ENCODE data around the gene MARCHF10.

GRCh38 chr17:62674363-62674739 lies 133.8 kb downstream of the MARCHF10 start:
- TF ChIP-seq POLR2AphosphoS5 (IDR thresholded peaks at IDR 0.05; ENCODE audit: low read depth, low read length) (no peak), POLR2A (IDR thresholded peaks at IDR 0.05; ENCODE audit: low read depth, low read length) (no peak), TAF1 (IDR thresholded peaks at IDR 0.05; ENCODE audit: low read depth, low read length) (no peak), SPI1 (IDR thresholded peaks at IDR 0.05; ENCODE audit: low read depth, low read length) (no peak)

All from GM12891 (cell line).